HepG2 (cell line): ENCODE data around the gene RPL35. TPM values are rescaled to one million over a fixed set of nuclear protein-coding genes. Genes with fewer than 3 reads are reported as not detected.

Source experiments
- ARNT ChIP-seq: fragments of 450-650 bp; IDR thresholded peaks from 2 replicates; pipeline ENCODE4 v1.6.1; 2017
- CBX2 ChIP-seq, 2 experiments: fragments of 200-600 bp in 1 of 2; sonication (generic); formaldehyde crosslinking in 1 of 2; IDR thresholded peaks; 2 replicates each; pipeline versions ENCODE4 v1.7.0 to v1.8.1; 2018 to 2022; ENCODE audit warnings: low read depth in 2 of 2, low read length in 1 of 2, mild to moderate bottlenecking in 1 of 2, missing genetic modification reagents in 1 of 2
- DDIT3 ChIP-seq: sonication (generic); formaldehyde crosslinking; IDR thresholded peaks from 2 replicates; pipeline ENCODE4 v1.4.0; 2020; ENCODE audit warnings: mild to moderate bottlenecking, missing genetic modification reagents
- FOXA1 ChIP-seq, 2 experiments: fragments of 450-650 bp in 1 of 2; sonication (generic) in 1 of 2; formaldehyde crosslinking in 1 of 2; IDR thresholded peaks; 2 replicates each; pipeline versions ENCODE4 v1.4.0 to v1.6.1; 2016 to 2020; ENCODE audit warnings: missing genetic modification reagents in 1 of 2
- GATAD1 ChIP-seq: IDR thresholded peaks from 2 replicates; pipeline ENCODE4 v1.6.1; 2016; ENCODE audit warnings: missing genetic modification reagents, missing compliant biosample characterization
- GFI1 ChIP-seq: sonication (generic); formaldehyde crosslinking; IDR thresholded peaks from 2 replicates; pipeline ENCODE4 v1.5.0; 2020; ENCODE audit warnings: missing genetic modification reagents, mild to moderate bottlenecking, borderline replicate concordance
- MED1 ChIP-seq: sonication (generic); formaldehyde crosslinking; IDR thresholded peaks from 2 replicates; pipeline ENCODE4 v1.4.0; 2020; ENCODE audit warnings: missing genetic modification reagents
- MYC ChIP-seq: sonication (generic); formaldehyde crosslinking; IDR thresholded peaks from 2 replicates; pipeline ENCODE4 v1.9.0; 2021; ENCODE audit warnings: missing genetic modification reagents, borderline replicate concordance
- RBM39 ChIP-seq: fragments of 200-400 bp; formaldehyde crosslinking; IDR thresholded peaks from one replicate; pipeline ENCODE4 v1.6.1; 2018; ENCODE audit warnings: antibody characterized with exemption, mild to moderate bottlenecking, low read depth, low read length; ENCODE audit not compliant: poor library complexity, severe bottlenecking
- SAFB2 ChIP-seq: sonication (generic); formaldehyde crosslinking; IDR thresholded peaks from 2 replicates; pipeline ENCODE4 v1.5.1; 2020; ENCODE audit warnings: missing genetic modification reagents, low read depth, mild to moderate bottlenecking, borderline replicate concordance
- SRF ChIP-seq: IDR thresholded peaks from 2 replicates; pipeline ENCODE4 v1.6.1; 2011; ENCODE audit warnings: mild to moderate bottlenecking, low read depth, low read length, moderate library complexity
- TFDP2 ChIP-seq: sonication (generic); formaldehyde crosslinking; IDR thresholded peaks from 2 replicates; pipeline ENCODE4 v1.4.0; 2020; ENCODE audit warnings: missing genetic modification reagents
- TRIM22 ChIP-seq: fragments of 450-650 bp; IDR thresholded peaks from 2 replicates; pipeline ENCODE4 v1.6.1; 2017
- XRCC5 ChIP-seq: fragments of 200-400 bp; formaldehyde crosslinking; optimal IDR thresholded peaks from 2 replicates; pipeline ENCODE3; 2017; ENCODE audit warnings: mild to moderate bottlenecking, low read length
- ZFP36L2 ChIP-seq: sonication (generic); formaldehyde crosslinking; IDR thresholded peaks from 2 replicates; pipeline ENCODE4 v1.4.0; 2020; ENCODE audit warnings: missing genetic modification reagents
- ZNF136 ChIP-seq: sonication (generic); formaldehyde crosslinking; IDR thresholded peaks from 2 replicates; pipeline ENCODE4 v1.8.1; 2022; ENCODE audit warnings: low read depth, mild to moderate bottlenecking, moderate library complexity, missing genetic modification reagents
- ZNF138 ChIP-seq: sonication (generic); formaldehyde crosslinking; IDR thresholded peaks from 2 replicates; pipeline ENCODE4 v1.5.0; 2020; ENCODE audit warnings: mild to moderate bottlenecking, low read depth, missing genetic modification reagents
- ZNF253 ChIP-seq: sonication (generic); formaldehyde crosslinking; IDR thresholded peaks from 2 replicates; pipeline ENCODE4 v1.8.0; 2022; ENCODE audit warnings: mild to moderate bottlenecking, missing genetic modification reagents, borderline replicate concordance
- ZNF256 ChIP-seq: sonication (generic); formaldehyde crosslinking; conservative IDR thresholded peaks from 2 replicates; pipeline ENCODE4 v1.4.0; 2020; ENCODE audit warnings: missing genetic modification reagents
- ZNF260 ChIP-seq: sonication (generic); formaldehyde crosslinking; IDR thresholded peaks from 2 replicates; pipeline ENCODE4 v1.4.0; 2020; ENCODE audit warnings: missing genetic modification reagents, low read depth, mild to moderate bottlenecking, borderline replicate concordance
- ZNF337 ChIP-seq: sonication (generic); formaldehyde crosslinking; IDR thresholded peaks from 2 replicates; pipeline ENCODE4 v1.5.1; 2020; ENCODE audit warnings: missing genetic modification reagents, low read depth, mild to moderate bottlenecking, borderline replicate concordance
- ZNF33A ChIP-seq: sonication (generic); formaldehyde crosslinking; IDR thresholded peaks from 2 replicates; pipeline ENCODE4 v1.5.1; 2020; ENCODE audit warnings: missing genetic modification reagents, mild to moderate bottlenecking, moderate library complexity, borderline replicate concordance
- ZNF34 ChIP-seq: sonication (generic); formaldehyde crosslinking; IDR thresholded peaks from 2 replicates; pipeline ENCODE4 v1.4.0; 2020; ENCODE audit warnings: mild to moderate bottlenecking, missing genetic modification reagents, borderline replicate concordance
- ZNF343 ChIP-seq: sonication (generic); formaldehyde crosslinking; IDR thresholded peaks from 2 replicates; pipeline ENCODE4 v1.4.0; 2020; ENCODE audit warnings: mild to moderate bottlenecking, missing genetic modification reagents
- ZNF414 ChIP-seq: sonication (generic); formaldehyde crosslinking; IDR thresholded peaks from 2 replicates; pipeline ENCODE4 v1.5.0; 2020; ENCODE audit warnings: missing genetic modification reagents
- ZNF430 ChIP-seq: sonication (generic); formaldehyde crosslinking; IDR thresholded peaks from 2 replicates; pipeline ENCODE4 v1.9.0; 2021; ENCODE audit warnings: mild to moderate bottlenecking, missing genetic modification reagents
- ZNF772 ChIP-seq: sonication (generic); formaldehyde crosslinking; IDR thresholded peaks from 2 replicates; pipeline ENCODE4 v1.5.0; 2020; ENCODE audit warnings: mild to moderate bottlenecking, missing genetic modification reagents
- polyA plus RNA-seq, 8 experiments: library from polyadenylated mRNA; depleted of rRNA in 3 of 8; stranded (reverse) in 7 of 8; unstranded in 1 of 8; fragments of >200 nt; fragmentation: Illumina TruSeq in 4 of 8; extraction: Trizol in 4 of 8; gene quantifications; 2 replicates each; pipeline versions ENCODE4 v1.2.1 to v1.2.3, GENCODE V29; 2011 to 2016; ENCODE audit warnings: low read depth in 4 of 8, missing spikeins in 1 of 8, mixed read lengths in 1 of 8; ENCODE audit not compliant: insufficient read depth in 1 of 8
- total RNA-seq, 5 experiments: library from RNA; depleted of rRNA; stranded (reverse); fragments of >200 nt; fragmentation: Illumina TruSeq; extraction: Trizol; gene quantifications; 2 replicates each; pipeline ENCODE4 v1.2.3, GENCODE V29; 2016; ENCODE audit warnings: low read depth in 1 of 5

The RPL35 gene
- total and polyA plus RNA-seq, 2 of the 13 experiments (the other 11 are each of a cell fraction or from before 2014, with no cell fraction given) = 2,153 to 2,935 TPM

GRCh38 chr9:124855944-124856765 lies 5.6 kb downstream of the RPL35 start (continued):
- TF ChIP-seq CBX2 (IDR thresholded peaks at IDR 0.05; ENCODE audit: low read depth, low read length) = no peak
- TF ChIP-seq CBX2 (CRISPR knock-in tag; IDR thresholded peaks at IDR 0.05; ENCODE audit: low read depth) = no peak
- no peak for TF ChIP-seq ZNF430 (CRISPR knock-in tag)
- TF ChIP-seq GFI1 (CRISPR knock-in tag) = no peak
- peak; percentile 25 for TF ChIP-seq RBM39
- 0 out of 2 replicates have a peak, but pooled peaks have one; percentile 38 for TF ChIP-seq ZNF256
- no peak for TF ChIP-seq ZNF33A (CRISPR knock-in tag)
- peak; percentile 76; the same call in 1 of the 2 replicates for TF ChIP-seq MYC (CRISPR knock-in tag)
- TF ChIP-seq DDIT3 (CRISPR knock-in tag) = no peak
- no peak for TF ChIP-seq TRIM22
- TF ChIP-seq ARNT = no peak
- TF ChIP-seq ZNF136 (CRISPR knock-in tag) = no peak
- TF ChIP-seq GATAD1 (CRISPR knock-in tag) = 0 out of 2 replicates have a peak, but pooled peaks have one; percentile 8
- peak; percentile 59 for TF ChIP-seq XRCC5
- TF ChIP-seq ZNF772 (CRISPR knock-in tag) = no peak
- no peak for TF ChIP-seq FOXA1 (IDR thresholded peaks at IDR 0.05)
- TF ChIP-seq FOXA1 (CRISPR knock-in tag; IDR thresholded peaks at IDR 0.05) = no peak
- TF ChIP-seq SRF = no peak
- no peak for TF ChIP-seq ZNF337 (CRISPR knock-in tag)
- TF ChIP-seq SAFB2 = no peak
- TF ChIP-seq ZNF414 (CRISPR knock-in tag) = no peak
- TF ChIP-seq ZNF138 (CRISPR knock-in tag) = no peak
- no peak for TF ChIP-seq ZFP36L2 (CRISPR knock-in tag)
- no peak for TF ChIP-seq ZNF260 (CRISPR knock-in tag)
- no peak for TF ChIP-seq ZNF253 (CRISPR knock-in tag)
- TF ChIP-seq ZNF34 (CRISPR knock-in tag) = no peak
- no peak for TF ChIP-seq ZNF343
- peak; percentile 17; the same call in 1 of the 2 replicates for TF ChIP-seq MED1
- TF ChIP-seq TFDP2 (CRISPR knock-in tag) = 0 out of 2 replicates have a peak, but pooled peaks have one; percentile 16
